ENCODE data around the gene DISC1.

DNA sequence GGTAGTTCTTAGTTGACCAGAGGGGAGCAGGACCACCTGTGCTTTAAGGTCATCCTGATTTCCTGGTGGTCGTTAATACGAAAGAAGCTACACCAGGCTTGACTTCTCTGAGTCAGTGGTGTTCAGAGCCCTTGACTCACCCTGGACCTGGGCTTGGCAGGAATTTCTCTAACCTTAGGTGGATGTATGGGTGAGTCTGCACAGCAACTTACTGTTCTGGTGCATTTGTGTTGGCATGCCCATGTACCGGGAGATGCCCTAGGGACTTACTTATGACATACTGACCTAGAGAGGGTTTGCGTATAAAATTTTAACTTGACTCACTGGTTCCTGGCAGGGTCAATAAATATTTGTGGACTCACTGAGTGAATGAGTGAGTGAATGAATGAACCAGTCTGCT is 304.6 kb downstream of the DISC1 start:
- TF ChIP-seq, protein P1, sequence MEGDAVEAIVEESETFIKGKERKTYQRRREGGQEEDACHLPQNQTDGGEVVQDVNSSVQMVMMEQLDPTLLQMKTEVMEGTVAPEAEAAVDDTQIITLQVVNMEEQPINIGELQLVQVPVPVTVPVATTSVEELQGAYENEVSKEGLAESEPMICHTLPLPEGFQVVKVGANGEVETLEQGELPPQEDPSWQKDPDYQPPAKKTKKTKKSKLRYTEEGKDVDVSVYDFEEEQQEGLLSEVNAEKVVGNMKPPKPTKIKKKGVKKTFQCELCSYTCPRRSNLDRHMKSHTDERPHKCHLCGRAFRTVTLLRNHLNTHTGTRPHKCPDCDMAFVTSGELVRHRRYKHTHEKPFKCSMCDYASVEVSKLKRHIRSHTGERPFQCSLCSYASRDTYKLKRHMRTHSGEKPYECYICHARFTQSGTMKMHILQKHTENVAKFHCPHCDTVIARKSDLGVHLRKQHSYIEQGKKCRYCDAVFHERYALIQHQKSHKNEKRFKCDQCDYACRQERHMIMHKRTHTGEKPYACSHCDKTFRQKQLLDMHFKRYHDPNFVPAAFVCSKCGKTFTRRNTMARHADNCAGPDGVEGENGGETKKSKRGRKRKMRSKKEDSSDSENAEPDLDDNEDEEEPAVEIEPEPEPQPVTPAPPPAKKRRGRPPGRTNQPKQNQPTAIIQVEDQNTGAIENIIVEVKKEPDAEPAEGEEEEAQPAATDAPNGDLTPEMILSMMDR (conservative IDR thresholded peaks at IDR 0.05), result no peak
- TF ChIP-seq ZFX (IDR thresholded peaks at IDR 0.05), result no peak
